Esophagus muscularis mucosa (tissue), 4 donors: ENCODE data around the gene POLN.

Source experiments
- EP300 ChIP-seq: sonication (generic); formaldehyde crosslinking; IDR thresholded peaks from one replicate; pipeline ENCODE4 v1.6.1; 2017; ENCODE audit warnings: antibody characterized with exemption
- POLR2A ChIP-seq: fragments of 450-650 bp; IDR thresholded peaks from one replicate; pipeline ENCODE4 v1.6.1; 2017; ENCODE audit warnings: antibody characterized with exemption, moderate library complexity, mild to moderate bottlenecking, low read depth
- POLR2AphosphoS5 ChIP-seq, 2 donors: sonication (generic); formaldehyde crosslinking; IDR thresholded peaks; one replicate each; pipeline ENCODE4 v1.6.1; 2017; ENCODE audit warnings: antibody characterized with exemption in 2 of 2
- TF ChIP-seq, protein P1 (sequence below), 3 experiments: fragments of 200-600 bp in 2 of 3; fragments of 450-650 bp in 1 of 3; sonication (generic) in 2 of 3; IDR thresholded peaks; one replicate each; pipeline ENCODE4 v1.5.1; 2017 to 2019; ENCODE audit warnings: antibody characterized with exemption in 3 of 3, mild to moderate bottlenecking in 2 of 3, moderate library complexity in 1 of 3

DNA sequence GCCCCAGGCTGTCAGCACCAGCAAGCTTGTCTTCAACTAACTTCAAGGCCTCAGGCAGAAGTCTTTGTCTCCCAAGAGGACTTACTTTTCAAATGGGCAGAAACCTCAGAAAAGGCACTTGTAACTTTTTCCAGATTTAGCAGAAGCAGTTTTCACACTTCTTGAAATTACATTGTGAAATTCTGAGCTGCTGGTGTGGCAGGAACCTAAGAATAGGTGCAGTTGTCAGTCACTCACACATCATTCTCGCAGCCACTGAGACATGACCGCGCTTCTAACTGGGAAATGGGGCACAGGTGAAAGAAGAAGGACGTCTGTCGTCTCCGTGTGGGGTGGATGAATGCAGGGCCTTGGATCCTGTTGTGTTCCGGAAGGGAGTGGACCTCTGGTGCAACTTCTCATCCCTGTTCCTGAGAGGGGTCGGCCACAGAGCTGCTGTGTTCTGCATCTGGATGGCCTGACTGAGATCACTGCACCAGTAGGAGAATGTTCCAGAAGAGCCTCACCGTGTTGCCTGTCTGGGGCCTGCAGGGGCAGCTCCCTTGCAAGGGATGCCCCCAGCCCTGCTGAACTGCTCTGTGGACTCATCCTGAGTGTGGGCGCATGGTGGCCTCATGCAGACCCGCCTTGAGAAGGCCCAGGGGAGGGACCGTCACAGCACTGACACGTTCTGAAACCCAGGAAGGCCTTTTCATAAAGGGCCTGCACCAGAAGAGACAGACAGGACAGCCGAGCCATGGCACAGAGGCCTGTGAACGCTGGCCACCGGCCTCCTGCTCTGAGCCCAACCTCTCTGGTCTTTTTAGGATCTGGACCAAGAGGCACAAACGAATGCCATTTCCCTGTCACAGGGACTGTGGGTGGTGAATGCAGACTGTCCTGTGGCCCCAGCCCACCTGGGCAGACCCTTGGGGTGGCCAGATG is 164.1 kb downstream of the POLN start:
- TF ChIP-seq, protein P1, sequence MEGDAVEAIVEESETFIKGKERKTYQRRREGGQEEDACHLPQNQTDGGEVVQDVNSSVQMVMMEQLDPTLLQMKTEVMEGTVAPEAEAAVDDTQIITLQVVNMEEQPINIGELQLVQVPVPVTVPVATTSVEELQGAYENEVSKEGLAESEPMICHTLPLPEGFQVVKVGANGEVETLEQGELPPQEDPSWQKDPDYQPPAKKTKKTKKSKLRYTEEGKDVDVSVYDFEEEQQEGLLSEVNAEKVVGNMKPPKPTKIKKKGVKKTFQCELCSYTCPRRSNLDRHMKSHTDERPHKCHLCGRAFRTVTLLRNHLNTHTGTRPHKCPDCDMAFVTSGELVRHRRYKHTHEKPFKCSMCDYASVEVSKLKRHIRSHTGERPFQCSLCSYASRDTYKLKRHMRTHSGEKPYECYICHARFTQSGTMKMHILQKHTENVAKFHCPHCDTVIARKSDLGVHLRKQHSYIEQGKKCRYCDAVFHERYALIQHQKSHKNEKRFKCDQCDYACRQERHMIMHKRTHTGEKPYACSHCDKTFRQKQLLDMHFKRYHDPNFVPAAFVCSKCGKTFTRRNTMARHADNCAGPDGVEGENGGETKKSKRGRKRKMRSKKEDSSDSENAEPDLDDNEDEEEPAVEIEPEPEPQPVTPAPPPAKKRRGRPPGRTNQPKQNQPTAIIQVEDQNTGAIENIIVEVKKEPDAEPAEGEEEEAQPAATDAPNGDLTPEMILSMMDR (IDR thresholded peaks at IDR 0.05) = no peak
- no peak for TF ChIP-seq POLR2A
- TF ChIP-seq POLR2AphosphoS5 (IDR thresholded peaks at IDR 0.05) = no peak
- no peak for TF ChIP-seq EP300
